GM18507 (cell line): Measurements from ENCODE around the gene OIP5.
"Not testable (repeated sequence)": the region's sequence is repeated elsewhere in the genome, so short reads cannot be mapped to it uniquely, and the experiment has no call there.

ENCODE experiments used
- DNase-seq: peaks from one replicate; pipeline ENCODE4 v3.0.0; 2011; ENCODE audit warnings: low read depth; ENCODE audit not compliant: insufficient read length; ENCODE audit errors: extremely low spot score
- FAIRE-seq: peaks from 2 replicates; lab custom pipeline; 2011; peaks lifted over from hg19 to GRCh38; lab: Jason Lieb, UNC

Gene OIP5

GRCh38 chr15:41307679-41308078, 24.7 kb downstream of the OIP5 start:
- FAIRE-seq (no peak), DNase-seq (no peak)

GRCh38 chr15:41304149-41304770, 28.1 kb downstream of the OIP5 start:
- FAIRE-seq (no peak), DNase-seq (no peak)

- no peak for FAIRE-seq
- DNase-seq, result no peak
These were observed 30.8 kb downstream of the OIP5 start for GRCh38 chr15:41301587-41301986.

GRCh38 chr15:41301139-41301538, 31.3 kb downstream of the OIP5 start:
- DNase-seq, FAIRE-seq: not testable (repeated sequence)

GRCh38 chr15:41292521-41292920, 39.9 kb downstream of the OIP5 start:
- FAIRE-seq (no peak), DNase-seq (no peak)

- FAIRE-seq (peak; percentile 68), DNase-seq (no peak)
These were observed 41.2 kb downstream of the OIP5 start for GRCh38 chr15:41291065-41291631.

GRCh38 chr15:41289953-41290352, 42.4 kb downstream of the OIP5 start:
- no peak for FAIRE-seq
- DNase-seq, result no peak

GRCh38 chr15:41288464-41288863, 43.9 kb downstream of the OIP5 start:
- FAIRE-seq (no peak), DNase-seq (no peak)

GRCh38 chr15:41286665-41287333, 45.6 kb downstream of the OIP5 start:
- no peak for FAIRE-seq
- DNase-seq, result no peak

GRCh38 chr15:41285285-41285684, 47.1 kb downstream of the OIP5 start:
- no peak for FAIRE-seq

GRCh38 chr15:41284427-41285177, 47.8 kb downstream of the OIP5 start:
- DNase-seq, result no peak
- FAIRE-seq, result no peak

More at GRCh38 chr15:41285285-41285684, 47.1 kb downstream of the OIP5 start:
- no peak for DNase-seq

- DNase-seq (peak; percentile 97), FAIRE-seq (peak; percentile 97)
These were observed 48.6 kb downstream of the OIP5 start for GRCh38 chr15:41283653-41284426.

- FAIRE-seq, result not testable (repeated sequence)
These were observed 49.3 kb downstream of the OIP5 start for GRCh38 chr15:41282980-41283652.

GRCh38 chr15:41282436-41282835, 50.0 kb downstream of the OIP5 start:
- not testable (repeated sequence) for FAIRE-seq, DNase-seq

More at GRCh38 chr15:41282980-41283652, 49.3 kb downstream of the OIP5 start:
- not testable (repeated sequence) for DNase-seq

GRCh38 chr15:41281236-41281635, 51.2 kb downstream of the OIP5 start:
- no peak for FAIRE-seq

GRCh38 chr15:41279535-41280283, 52.7 kb downstream of the OIP5 start:
- FAIRE-seq (no peak), DNase-seq (no peak)

More at GRCh38 chr15:41281236-41281635, 51.2 kb downstream of the OIP5 start:
- no peak for DNase-seq

- no peak for FAIRE-seq
- no peak for DNase-seq
These were observed 54.1 kb downstream of the OIP5 start for GRCh38 chr15:41278319-41278718.

- no peak for DNase-seq
These were observed 55.6 kb downstream of the OIP5 start for GRCh38 chr15:41276831-41277230.

More at GRCh38 chr15:41276831-41277230, 55.6 kb downstream of the OIP5 start:
- FAIRE-seq, result no peak
